HepG2 (cell line): Measurements from ENCODE around the gene ZIM2. TPM values are rescaled to one million over a fixed set of nuclear protein-coding genes. Genes with fewer than 3 reads are reported as not detected.

ENCODE experiments used
- AGO2 ChIP-seq: fragments of 200-400 bp; formaldehyde crosslinking; optimal IDR thresholded peaks from 2 replicates; pipeline ENCODE3; 2017; ENCODE audit warnings: mild to moderate bottlenecking, low read depth, low read length, moderate library complexity
- RXRA ChIP-seq: sonication (generic); formaldehyde crosslinking; IDR thresholded peaks from 2 replicates; pipeline ENCODE4 v1.5.1; 2020; ENCODE audit warnings: missing genetic modification reagents
- SPEN ChIP-seq: sonication (generic); formaldehyde crosslinking; IDR thresholded peaks from 2 replicates; pipeline ENCODE4 v1.5.1; 2020; ENCODE audit warnings: low read depth, mild to moderate bottlenecking, missing genetic modification reagents
- TEAD3 ChIP-seq: optimal IDR thresholded peaks from 2 replicates; pipeline ENCODE3; 2016; ENCODE audit warnings: borderline replicate concordance
- TP53 ChIP-seq: sonication (generic); formaldehyde crosslinking; conservative IDR thresholded peaks from 2 replicates; pipeline ENCODE4 v1.4.0; 2020; ENCODE audit warnings: missing genetic modification reagents
- TRIM24 ChIP-seq: sonication (generic); formaldehyde crosslinking; IDR thresholded peaks from 2 replicates; pipeline ENCODE4 v1.8.0; 2022; ENCODE audit warnings: mild to moderate bottlenecking, missing genetic modification reagents
- ZNF432 ChIP-seq: sonication (generic); formaldehyde crosslinking; IDR thresholded peaks from 2 replicates; pipeline ENCODE4 v1.5.0; 2020; ENCODE audit warnings: missing genetic modification reagents, mild to moderate bottlenecking, borderline replicate concordance
- ZNF607 ChIP-seq: sonication (generic); formaldehyde crosslinking; IDR thresholded peaks from 2 replicates; pipeline ENCODE4 v1.5.1; 2020; ENCODE audit warnings: missing genetic modification reagents, mild to moderate bottlenecking, borderline replicate concordance
- polyA plus RNA-seq, 8 experiments: library from polyadenylated mRNA; depleted of rRNA in 3 of 8; stranded (reverse) in 7 of 8; unstranded in 1 of 8; fragments of >200 nt; fragmentation: Illumina TruSeq in 4 of 8; extraction: Trizol in 4 of 8; gene quantifications; 2 replicates each; pipeline versions ENCODE4 v1.2.1 to v1.2.3, GENCODE V29; 2011 to 2016; ENCODE audit warnings: low read depth in 4 of 8, missing spikeins in 1 of 8, mixed read lengths in 1 of 8; ENCODE audit not compliant: insufficient read depth in 1 of 8
- total RNA-seq, 5 experiments: library from RNA; depleted of rRNA; stranded (reverse); fragments of >200 nt; fragmentation: Illumina TruSeq; extraction: Trizol; gene quantifications; 2 replicates each; pipeline ENCODE4 v1.2.3, GENCODE V29; 2016; ENCODE audit warnings: low read depth in 1 of 5
- TF ChIP-seq, protein P1 (sequence below): sonication (generic); formaldehyde crosslinking; IDR thresholded peaks from 2 replicates; pipeline ENCODE4 v1.4.0; 2020; ENCODE audit warnings: missing genetic modification reagents, borderline replicate concordance
- TF ChIP-seq, protein P2 (sequence below): sonication (generic); formaldehyde crosslinking; IDR thresholded peaks from 2 replicates; pipeline ENCODE4 v1.4.0; 2020; ENCODE audit warnings: missing genetic modification reagents
- TF ChIP-seq, protein P3 (sequence below): IDR thresholded peaks from 2 replicates; pipeline ENCODE4 v1.4.0; 2020; ENCODE audit warnings: mild to moderate bottlenecking, missing genetic modification reagents
- TF ChIP-seq, protein P4 (sequence below): IDR thresholded peaks from 2 replicates; pipeline ENCODE4 v1.6.1; 2018; ENCODE audit warnings: missing genetic modification reagents, mild to moderate bottlenecking, missing compliant biosample characterization
- TF ChIP-seq, protein P5 (sequence below): sonication (generic); formaldehyde crosslinking; IDR thresholded peaks from 2 replicates; pipeline ENCODE4 v1.4.0; 2020; ENCODE audit warnings: mild to moderate bottlenecking, missing genetic modification reagents

ZIM2 gene
- total and polyA plus RNA-seq, 2 of the 13 experiments (the other 11 are each of a cell fraction or from before 2014, with no cell fraction given), result 7.2 to 10.3 TPM

DNA sequence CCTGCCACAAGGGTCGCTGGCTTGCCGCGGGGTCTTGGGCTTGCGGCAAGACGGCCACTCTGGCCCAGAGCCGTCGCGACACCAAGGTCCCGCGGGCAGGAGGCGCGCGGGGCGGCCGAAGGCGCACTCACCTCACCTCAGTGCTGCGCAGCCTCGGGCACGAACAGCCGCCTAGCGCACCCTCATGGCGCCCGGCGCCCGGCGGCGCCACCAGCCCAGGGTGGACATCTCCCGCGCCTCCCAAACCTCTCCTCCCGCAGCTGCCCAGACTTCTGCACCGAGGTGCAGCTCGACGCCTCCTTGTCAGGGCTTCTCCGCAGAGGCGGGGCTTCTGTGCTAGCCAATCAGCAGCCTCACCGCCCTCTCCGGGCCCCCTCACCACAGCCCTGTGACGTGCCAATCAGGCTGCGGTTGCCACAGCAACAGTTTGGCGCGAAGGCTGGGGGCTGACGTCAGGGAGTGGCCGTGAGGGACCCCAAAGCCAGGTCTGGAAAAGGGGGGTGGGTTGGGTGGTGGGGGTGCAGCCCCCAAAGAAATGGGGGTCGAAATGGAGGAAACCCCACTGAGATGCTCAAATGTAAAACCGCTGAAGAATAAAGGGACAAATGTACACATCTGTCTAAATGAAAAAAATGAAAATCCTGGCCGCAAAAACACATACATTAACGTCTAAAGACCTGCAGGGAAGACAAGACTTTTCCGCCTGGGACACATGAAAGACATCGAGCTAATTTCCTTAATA is at the start of gene ZIM2, which contains the start of gene PEG3 (continued):
- no peak for TF ChIP-seq ZNF432 (CRISPR knock-in tag)
- no peak for TF ChIP-seq TP53 (CRISPR knock-in tag)
- TF ChIP-seq, protein P1, sequence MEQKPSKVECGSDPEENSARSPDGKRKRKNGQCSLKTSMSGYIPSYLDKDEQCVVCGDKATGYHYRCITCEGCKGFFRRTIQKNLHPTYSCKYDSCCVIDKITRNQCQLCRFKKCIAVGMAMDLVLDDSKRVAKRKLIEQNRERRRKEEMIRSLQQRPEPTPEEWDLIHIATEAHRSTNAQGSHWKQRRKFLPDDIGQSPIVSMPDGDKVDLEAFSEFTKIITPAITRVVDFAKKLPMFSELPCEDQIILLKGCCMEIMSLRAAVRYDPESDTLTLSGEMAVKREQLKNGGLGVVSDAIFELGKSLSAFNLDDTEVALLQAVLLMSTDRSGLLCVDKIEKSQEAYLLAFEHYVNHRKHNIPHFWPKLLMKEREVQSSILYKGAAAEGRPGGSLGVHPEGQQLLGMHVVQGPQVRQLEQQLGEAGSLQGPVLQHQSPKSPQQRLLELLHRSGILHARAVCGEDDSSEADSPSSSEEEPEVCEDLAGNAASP (CRISPR knock-in tag), result peak; percentile 38; the same call in 1 of the 2 replicates
- peak; percentile 56; the same call in 1 of the 2 replicates for TF ChIP-seq ZNF607
- TF ChIP-seq, protein P2, sequence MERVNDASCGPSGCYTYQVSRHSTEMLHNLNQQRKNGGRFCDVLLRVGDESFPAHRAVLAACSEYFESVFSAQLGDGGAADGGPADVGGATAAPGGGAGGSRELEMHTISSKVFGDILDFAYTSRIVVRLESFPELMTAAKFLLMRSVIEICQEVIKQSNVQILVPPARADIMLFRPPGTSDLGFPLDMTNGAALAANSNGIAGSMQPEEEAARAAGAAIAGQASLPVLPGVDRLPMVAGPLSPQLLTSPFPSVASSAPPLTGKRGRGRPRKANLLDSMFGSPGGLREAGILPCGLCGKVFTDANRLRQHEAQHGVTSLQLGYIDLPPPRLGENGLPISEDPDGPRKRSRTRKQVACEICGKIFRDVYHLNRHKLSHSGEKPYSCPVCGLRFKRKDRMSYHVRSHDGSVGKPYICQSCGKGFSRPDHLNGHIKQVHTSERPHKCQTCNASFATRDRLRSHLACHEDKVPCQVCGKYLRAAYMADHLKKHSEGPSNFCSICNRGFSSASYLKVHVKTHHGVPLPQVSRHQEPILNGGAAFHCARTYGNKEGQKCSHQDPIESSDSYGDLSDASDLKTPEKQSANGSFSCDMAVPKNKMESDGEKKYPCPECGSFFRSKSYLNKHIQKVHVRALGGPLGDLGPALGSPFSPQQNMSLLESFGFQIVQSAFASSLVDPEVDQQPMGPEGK, result peak; percentile 38
- TF ChIP-seq, protein P3, sequence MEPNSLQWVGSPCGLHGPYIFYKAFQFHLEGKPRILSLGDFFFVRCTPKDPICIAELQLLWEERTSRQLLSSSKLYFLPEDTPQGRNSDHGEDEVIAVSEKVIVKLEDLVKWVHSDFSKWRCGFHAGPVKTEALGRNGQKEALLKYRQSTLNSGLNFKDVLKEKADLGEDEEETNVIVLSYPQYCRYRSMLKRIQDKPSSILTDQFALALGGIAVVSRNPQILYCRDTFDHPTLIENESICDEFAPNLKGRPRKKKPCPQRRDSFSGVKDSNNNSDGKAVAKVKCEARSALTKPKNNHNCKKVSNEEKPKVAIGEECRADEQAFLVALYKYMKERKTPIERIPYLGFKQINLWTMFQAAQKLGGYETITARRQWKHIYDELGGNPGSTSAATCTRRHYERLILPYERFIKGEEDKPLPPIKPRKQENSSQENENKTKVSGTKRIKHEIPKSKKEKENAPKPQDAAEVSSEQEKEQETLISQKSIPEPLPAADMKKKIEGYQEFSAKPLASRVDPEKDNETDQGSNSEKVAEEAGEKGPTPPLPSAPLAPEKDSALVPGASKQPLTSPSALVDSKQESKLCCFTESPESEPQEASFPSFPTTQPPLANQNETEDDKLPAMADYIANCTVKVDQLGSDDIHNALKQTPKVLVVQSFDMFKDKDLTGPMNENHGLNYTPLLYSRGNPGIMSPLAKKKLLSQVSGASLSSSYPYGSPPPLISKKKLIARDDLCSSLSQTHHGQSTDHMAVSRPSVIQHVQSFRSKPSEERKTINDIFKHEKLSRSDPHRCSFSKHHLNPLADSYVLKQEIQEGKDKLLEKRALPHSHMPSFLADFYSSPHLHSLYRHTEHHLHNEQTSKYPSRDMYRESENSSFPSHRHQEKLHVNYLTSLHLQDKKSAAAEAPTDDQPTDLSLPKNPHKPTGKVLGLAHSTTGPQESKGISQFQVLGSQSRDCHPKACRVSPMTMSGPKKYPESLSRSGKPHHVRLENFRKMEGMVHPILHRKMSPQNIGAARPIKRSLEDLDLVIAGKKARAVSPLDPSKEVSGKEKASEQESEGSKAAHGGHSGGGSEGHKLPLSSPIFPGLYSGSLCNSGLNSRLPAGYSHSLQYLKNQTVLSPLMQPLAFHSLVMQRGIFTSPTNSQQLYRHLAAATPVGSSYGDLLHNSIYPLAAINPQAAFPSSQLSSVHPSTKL (CRISPR knock-in tag), result no peak; the same call in 1 of the 2 replicates
- no peak for TF ChIP-seq RXRA
- peak; percentile 92 for TF ChIP-seq AGO2
- TF ChIP-seq, protein P4, sequence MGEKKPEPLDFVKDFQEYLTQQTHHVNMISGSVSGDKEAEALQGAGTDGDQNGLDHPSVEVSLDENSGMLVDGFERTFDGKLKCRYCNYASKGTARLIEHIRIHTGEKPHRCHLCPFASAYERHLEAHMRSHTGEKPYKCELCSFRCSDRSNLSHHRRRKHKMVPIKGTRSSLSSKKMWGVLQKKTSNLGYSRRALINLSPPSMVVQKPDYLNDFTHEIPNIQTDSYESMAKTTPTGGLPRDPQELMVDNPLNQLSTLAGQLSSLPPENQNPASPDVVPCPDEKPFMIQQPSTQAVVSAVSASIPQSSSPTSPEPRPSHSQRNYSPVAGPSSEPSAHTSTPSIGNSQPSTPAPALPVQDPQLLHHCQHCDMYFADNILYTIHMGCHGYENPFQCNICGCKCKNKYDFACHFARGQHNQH (CRISPR knock-in tag), result 0 out of 2 replicates have a peak, but pooled peaks have one; percentile 21
- 0 out of 2 replicates have a peak, but pooled peaks have one; percentile 46 for TF ChIP-seq SPEN
- TF ChIP-seq TRIM24 (CRISPR knock-in tag), result no peak
- TF ChIP-seq TEAD3 (CRISPR knock-in tag), result no peak
- TF ChIP-seq, protein P5, sequence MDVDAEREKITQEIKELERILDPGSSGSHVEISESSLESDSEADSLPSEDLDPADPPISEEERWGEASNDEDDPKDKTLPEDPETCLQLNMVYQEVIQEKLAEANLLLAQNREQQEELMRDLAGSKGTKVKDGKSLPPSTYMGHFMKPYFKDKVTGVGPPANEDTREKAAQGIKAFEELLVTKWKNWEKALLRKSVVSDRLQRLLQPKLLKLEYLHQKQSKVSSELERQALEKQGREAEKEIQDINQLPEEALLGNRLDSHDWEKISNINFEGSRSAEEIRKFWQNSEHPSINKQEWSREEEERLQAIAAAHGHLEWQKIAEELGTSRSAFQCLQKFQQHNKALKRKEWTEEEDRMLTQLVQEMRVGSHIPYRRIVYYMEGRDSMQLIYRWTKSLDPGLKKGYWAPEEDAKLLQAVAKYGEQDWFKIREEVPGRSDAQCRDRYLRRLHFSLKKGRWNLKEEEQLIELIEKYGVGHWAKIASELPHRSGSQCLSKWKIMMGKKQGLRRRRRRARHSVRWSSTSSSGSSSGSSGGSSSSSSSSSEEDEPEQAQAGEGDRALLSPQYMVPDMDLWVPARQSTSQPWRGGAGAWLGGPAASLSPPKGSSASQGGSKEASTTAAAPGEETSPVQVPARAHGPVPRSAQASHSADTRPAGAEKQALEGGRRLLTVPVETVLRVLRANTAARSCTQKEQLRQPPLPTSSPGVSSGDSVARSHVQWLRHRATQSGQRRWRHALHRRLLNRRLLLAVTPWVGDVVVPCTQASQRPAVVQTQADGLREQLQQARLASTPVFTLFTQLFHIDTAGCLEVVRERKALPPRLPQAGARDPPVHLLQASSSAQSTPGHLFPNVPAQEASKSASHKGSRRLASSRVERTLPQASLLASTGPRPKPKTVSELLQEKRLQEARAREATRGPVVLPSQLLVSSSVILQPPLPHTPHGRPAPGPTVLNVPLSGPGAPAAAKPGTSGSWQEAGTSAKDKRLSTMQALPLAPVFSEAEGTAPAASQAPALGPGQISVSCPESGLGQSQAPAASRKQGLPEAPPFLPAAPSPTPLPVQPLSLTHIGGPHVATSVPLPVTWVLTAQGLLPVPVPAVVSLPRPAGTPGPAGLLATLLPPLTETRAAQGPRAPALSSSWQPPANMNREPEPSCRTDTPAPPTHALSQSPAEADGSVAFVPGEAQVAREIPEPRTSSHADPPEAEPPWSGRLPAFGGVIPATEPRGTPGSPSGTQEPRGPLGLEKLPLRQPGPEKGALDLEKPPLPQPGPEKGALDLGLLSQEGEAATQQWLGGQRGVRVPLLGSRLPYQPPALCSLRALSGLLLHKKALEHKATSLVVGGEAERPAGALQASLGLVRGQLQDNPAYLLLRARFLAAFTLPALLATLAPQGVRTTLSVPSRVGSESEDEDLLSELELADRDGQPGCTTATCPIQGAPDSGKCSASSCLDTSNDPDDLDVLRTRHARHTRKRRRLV (CRISPR knock-in tag), result no peak
